Measurements from ENCODE around the gene SLC15A3.

- no peak for TF ChIP-seq CTCF (IDR thresholded peaks at IDR 0.05; ENCODE audit: low read depth, low read length)
- TF ChIP-seq EZH2phosphoT487 (IDR thresholded peaks at IDR 0.05; ENCODE audit: low read depth): no peak
Observed at GRCh38 chr11:60971520-60971919, 19.5 kb upstream of the SLC15A3 start, which contains the start of gene CD6.
